ENCODE results near the gene GNA12.

GNA12 gene

DNA sequence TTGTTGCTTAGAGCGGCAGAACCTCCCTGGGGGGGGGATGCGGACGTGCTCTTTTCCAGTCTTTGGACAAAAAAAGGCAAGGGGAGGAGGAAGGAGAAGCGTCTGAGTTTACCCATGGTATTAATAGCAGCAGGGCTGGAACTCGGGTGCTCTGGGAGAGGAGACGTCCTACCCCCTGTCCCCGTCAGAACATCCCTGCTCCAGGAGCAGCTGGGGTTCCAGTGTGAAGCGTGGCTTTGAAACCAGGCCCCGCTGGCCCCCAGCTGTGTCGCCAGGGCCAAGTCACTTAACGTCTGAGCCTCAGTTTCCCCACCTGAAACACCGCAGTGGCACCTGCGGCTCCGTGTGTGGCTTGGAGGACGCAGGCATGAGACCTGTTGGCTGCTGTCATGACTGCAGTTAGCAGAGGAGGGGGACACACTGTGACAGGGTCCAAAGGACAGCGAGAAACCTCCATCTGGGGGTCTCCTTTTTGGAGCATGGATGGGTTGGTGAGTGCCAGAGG lies 154.7 kb downstream of the GNA12 start:
- no peak for DNase-seq (ENCODE audit: low read depth)
- TF ChIP-seq, protein P1, sequence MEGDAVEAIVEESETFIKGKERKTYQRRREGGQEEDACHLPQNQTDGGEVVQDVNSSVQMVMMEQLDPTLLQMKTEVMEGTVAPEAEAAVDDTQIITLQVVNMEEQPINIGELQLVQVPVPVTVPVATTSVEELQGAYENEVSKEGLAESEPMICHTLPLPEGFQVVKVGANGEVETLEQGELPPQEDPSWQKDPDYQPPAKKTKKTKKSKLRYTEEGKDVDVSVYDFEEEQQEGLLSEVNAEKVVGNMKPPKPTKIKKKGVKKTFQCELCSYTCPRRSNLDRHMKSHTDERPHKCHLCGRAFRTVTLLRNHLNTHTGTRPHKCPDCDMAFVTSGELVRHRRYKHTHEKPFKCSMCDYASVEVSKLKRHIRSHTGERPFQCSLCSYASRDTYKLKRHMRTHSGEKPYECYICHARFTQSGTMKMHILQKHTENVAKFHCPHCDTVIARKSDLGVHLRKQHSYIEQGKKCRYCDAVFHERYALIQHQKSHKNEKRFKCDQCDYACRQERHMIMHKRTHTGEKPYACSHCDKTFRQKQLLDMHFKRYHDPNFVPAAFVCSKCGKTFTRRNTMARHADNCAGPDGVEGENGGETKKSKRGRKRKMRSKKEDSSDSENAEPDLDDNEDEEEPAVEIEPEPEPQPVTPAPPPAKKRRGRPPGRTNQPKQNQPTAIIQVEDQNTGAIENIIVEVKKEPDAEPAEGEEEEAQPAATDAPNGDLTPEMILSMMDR (conservative IDR thresholded peaks at IDR 0.05; ENCODE audit: control insufficient read depth, insufficient read depth, low read depth, low read length): no peak
- H3K4me3 ChIP-seq (ENCODE audit: control insufficient read depth, low read depth, low read length): no peak overlapping the region

DNA sequence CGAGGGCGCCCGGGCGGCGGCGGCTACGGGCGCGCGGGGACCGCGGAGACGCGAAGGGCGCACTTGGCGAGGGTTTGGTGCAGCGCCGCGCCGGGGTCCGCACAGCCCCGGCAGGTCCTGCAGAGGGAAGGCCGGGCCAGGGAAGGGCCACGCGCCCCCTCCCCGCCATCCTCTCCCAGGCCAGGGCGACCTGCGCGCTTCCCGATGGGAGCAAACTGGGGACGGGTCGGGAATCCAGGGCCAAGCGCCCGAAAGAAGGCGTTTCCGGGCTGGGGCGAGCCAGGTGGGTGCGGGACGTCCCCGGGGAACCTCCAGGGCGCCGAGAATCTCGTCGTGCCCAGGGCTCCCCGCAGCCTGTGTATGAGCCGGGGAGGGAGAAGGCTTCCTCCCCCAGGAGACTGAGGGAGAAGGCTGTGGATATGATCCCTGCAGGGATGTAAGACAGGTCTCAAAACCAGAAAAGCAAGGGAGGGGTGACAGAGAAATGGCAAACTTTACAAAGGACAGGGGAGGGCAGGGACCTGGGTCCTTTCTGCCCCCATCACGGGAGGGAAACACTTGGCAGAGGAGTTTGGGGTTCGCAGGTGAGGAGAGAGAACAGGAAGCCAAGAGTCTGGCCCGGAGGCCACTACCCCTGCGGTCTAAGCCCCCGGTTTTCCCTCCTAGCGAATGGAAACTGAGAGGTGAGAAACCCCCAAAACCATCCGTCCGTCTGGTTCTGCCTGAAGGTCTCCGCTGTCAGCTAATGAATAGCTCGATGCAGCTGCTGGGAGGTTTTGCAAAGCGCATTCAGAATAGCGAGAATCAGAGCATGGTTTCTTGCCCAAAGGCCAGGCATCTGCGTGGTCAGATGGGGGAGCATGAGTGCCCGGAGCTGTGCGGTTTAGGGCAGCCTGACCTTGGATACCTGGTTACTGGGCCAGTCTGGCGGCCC lies 155.4 kb downstream of the GNA12 start:
- TF ChIP-seq, protein P1 (conservative IDR thresholded peaks at IDR 0.05; ENCODE audit: control insufficient read depth, insufficient read depth, low read depth, low read length): no peak
- H3K4me3 ChIP-seq (ENCODE audit: control insufficient read depth, low read depth, low read length): no peak overlapping the region
- DNase-seq (ENCODE audit: low read depth): no peak

DNA sequence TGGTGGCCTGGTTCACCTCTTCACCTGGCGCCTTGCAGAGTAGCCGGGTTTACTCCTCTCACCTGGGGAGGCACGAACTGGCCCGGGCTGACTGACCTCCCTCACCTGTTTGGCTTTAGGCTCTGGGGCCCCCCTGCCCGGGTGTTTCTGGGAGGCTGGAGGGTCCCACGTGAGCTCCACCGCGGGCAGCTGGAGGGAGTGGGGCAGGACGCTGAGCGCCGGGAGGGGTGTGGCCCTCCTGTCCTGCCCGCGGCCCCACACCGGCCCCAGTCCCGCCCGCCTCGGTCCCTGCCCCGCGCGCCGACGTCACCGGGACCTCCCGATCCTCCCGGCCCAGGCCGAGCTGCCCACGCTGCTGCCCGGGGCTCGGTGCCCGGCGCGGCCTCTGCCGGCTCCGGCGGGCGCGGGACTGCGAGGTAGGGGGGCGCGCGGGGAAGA lies 156.2 kb downstream of the GNA12 start, which contains the start of gene AMZ1:
Gene AMZ1 (plus strand): TSS at position 322 of the 438 bp plus-strand sequence. CDS start 12,250 bp downstream, outside the sequence.
- no peak within 1 kb of the TSS for H3K4me3 ChIP-seq (ENCODE audit: control insufficient read depth, low read depth, low read length)
- DNase-seq (ENCODE audit: low read depth): no peak
- TF ChIP-seq, protein P1 (conservative IDR thresholded peaks at IDR 0.05; ENCODE audit: control insufficient read depth, insufficient read depth, low read depth, low read length): no peak

DNA sequence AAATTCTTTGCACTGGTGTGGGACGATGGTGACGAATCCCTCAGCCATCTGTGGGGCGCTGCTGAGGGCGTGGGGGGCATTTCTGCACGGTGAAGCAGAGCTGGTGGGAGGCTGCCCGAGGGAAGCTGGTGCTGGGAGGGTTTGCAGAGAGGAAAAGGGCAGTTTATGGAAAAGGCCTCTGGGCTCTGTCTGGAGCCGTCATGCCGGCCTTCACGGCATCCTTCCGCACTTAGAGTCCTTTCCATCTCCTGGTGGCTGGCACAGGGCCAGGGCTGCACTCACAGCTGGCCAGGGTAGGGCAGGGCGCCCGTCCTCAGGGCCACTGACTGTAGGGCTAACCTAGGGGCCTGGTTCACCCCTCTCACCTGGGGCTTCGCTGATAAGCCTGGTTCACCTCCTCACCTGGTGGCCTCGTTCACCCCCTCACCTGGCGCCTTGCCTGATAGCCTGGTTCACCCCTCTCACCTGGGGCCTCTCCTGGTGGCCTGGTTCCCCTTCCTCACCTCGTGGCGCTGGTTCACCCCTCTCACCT lies 156.7 kb downstream of the GNA12 start:
- DNase-seq (ENCODE audit: low read depth): peak; percentile 19
- H3K4me3 ChIP-seq (ENCODE audit: control insufficient read depth, low read depth, low read length): no peak overlapping the region
- TF ChIP-seq, protein P1 (conservative IDR thresholded peaks at IDR 0.05; ENCODE audit: control insufficient read depth, insufficient read depth, low read depth, low read length): no peak

DNA sequence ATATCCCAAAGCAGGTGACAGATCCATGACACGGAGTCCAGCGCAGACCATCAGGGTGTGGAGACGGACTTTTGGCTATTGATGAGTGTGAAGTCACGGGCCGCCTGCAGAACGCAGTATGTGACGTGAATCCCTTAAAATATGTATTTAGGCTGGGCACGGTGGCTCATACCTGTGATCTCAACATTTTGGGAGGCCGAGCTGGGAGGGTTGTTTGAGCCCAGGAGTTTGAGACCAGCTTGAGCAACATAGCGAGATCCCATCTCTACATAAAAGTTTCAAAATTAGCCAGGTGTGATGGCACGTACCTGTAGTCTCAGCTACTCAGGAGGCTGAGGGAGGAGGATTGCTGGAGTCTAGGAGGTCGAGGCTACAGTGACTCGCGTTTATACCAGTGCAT lies 158.0 kb downstream of the GNA12 start:
- DNase-seq (ENCODE audit: low read depth): no peak
- TF ChIP-seq, protein P1 (conservative IDR thresholded peaks at IDR 0.05; ENCODE audit: control insufficient read depth, insufficient read depth, low read depth, low read length): no peak
- no peak overlapping the region for H3K4me3 ChIP-seq (ENCODE audit: control insufficient read depth, low read depth, low read length)

DNA sequence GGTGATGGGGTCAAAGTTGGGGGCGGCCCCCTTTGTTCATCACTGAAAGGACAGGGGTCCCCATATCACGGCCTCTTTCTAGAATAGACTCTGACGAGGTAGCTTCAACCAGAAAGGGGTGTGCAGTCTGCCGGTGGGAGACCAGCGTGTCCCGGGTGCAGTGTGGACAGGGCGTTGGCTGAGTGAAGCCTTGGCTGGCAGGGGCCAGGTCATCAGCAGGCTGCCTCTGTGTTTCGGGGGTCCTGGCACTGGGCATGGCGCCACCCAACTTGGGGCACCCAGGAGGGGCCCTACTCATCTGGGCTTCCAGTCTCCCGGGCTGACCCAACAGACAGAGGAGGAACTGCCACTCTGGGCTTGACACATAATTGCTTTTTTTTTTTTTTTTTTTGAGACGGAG lies 159.6 kb downstream of the GNA12 start:
- no peak for DNase-seq (ENCODE audit: low read depth)
- H3K4me3 ChIP-seq (ENCODE audit: control insufficient read depth, low read depth, low read length): no peak overlapping the region
- TF ChIP-seq, protein P1 (conservative IDR thresholded peaks at IDR 0.05; ENCODE audit: control insufficient read depth, insufficient read depth, low read depth, low read length): no peak

Data from fibroblast of mammary gland (primary cell).